Thyroid gland (tissue), 4 donors: Measurements from ENCODE around the gene SKI.

Experiments
- POLR2A ChIP-seq, 2 donors: fragments of 450-650 bp; IDR thresholded peaks; one replicate each; pipeline ENCODE4 v1.6.1; 2017; ENCODE audit warnings: antibody characterized with exemption in 2 of 2, mild to moderate bottlenecking in 2 of 2, moderate library complexity in 1 of 2
- TF ChIP-seq, protein P1 (sequence below), 6 experiments: fragments of 200-600 bp in 3 of 6; fragments of 450-650 bp in 3 of 6; sonication (generic) in 3 of 6; IDR thresholded peaks; one replicate each; pipeline ENCODE4 v1.5.1; 2016 to 2019; ENCODE audit warnings: antibody characterized with exemption in 6 of 6, mild to moderate bottlenecking in 2 of 6, inconsistent platforms in 1 of 6, moderate library complexity in 1 of 6

DNA sequence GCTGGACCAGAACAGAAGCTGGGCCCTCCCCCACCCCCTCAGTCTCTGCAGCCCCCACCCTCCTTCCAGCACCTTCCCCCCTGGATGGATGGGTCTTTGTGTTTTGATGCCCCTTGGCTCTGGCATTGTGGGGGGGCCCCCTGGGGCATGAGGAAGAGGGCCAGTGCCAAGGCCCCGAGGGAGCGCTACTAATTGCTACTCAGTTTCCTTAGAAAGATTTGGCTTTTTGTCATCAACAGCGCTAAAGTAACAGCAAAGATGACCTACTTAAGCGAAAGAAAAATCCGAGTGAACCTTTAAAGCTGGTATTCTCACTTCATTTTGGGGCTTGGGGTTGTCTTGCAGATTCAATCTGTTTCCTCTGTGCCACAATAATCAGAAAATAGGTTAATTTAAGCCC, 63.5 kb downstream of the SKI start:
- TF ChIP-seq, protein P1, sequence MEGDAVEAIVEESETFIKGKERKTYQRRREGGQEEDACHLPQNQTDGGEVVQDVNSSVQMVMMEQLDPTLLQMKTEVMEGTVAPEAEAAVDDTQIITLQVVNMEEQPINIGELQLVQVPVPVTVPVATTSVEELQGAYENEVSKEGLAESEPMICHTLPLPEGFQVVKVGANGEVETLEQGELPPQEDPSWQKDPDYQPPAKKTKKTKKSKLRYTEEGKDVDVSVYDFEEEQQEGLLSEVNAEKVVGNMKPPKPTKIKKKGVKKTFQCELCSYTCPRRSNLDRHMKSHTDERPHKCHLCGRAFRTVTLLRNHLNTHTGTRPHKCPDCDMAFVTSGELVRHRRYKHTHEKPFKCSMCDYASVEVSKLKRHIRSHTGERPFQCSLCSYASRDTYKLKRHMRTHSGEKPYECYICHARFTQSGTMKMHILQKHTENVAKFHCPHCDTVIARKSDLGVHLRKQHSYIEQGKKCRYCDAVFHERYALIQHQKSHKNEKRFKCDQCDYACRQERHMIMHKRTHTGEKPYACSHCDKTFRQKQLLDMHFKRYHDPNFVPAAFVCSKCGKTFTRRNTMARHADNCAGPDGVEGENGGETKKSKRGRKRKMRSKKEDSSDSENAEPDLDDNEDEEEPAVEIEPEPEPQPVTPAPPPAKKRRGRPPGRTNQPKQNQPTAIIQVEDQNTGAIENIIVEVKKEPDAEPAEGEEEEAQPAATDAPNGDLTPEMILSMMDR (IDR thresholded peaks at IDR 0.05), result no peak
- no peak for TF ChIP-seq POLR2A (IDR thresholded peaks at IDR 0.05)
